Kasumi-1 (cell line): ENCODE results near the gene HCFC1.

ENCODE experiments used
- DNase-seq, 2 experiments: peaks; one replicate each; lab custom pipeline; 2025; lab: John Stamatoyannopoulos, UW

The HCFC1 gene

DNA sequence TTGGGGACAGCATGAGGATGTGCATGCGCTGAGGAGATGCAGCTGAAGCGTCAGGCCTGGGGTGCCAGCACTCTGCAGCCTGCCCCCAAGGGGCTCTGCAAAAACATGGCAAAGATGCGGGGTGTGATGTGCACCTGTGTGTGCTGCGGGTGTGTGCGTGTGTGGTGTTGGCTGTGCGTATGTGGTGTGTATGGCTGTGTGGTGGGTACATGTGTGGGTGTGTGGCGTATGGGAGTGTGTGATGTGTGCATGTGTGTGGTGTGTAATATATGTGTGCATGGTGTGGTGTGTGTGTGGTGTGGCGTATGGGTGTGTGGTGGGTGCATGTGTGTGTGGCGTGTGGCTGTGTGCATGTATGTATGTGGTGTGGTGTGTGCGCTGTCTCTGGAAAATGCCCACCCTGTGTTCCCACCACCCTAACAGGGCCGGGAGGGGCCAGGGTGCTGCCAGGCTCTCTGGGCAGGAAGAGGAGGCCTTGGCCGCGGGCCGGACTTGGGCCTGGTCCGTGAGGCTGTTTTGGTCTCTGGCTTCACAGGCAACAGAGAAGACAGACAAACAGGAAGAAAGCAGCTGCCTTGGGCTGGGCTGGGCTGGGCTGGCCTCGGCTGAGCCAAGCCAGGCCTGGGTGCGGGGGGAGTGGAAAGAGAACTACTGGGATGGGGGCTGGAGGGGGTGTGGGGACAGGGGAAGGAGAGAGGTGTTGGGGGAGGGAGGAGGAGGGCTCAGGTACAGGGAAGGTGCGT, 68.2 kb downstream of the HCFC1 start:
- DNase-seq, result no peak

DNA sequence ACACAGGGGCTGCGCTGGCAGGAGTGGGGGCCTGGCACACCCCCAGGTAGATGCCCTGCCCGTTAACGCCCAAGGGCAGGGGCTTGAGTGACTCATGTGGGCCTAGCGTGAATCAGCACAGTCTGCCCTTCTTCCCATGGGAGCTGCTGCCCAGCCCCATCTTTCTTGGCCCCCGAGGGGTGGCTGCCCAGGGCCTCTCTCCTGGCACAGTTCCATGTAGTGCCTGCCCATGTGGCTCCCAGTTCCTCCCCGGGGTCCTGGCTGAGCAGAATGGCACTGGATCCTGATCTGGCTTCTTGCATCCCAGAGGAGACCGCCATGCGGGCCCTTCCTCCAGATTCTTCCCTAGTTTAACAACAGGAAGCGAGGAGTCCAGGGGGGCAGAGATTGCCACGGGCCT, 69.2 kb downstream of the HCFC1 start:
- no peak for DNase-seq

DNA sequence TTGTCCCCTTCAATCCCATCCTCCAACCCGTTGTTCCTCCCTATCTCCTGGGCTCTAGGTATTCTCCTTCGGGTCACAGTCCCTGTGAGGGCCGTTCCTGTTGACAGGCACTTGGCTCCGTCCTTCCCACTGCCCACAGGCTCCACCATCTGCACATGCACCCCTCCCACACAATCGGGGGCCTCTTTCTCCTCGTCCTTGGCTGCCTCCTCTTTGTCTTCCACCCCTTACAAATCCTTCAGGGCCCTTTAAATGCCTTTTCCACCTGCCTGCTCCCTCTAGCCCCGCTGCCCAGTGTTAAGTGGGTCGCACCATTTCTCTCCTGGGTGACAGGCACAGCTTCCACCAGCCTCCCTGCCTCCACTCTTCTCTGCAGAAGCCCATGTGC, 69.9 kb downstream of the HCFC1 start:
- no peak for DNase-seq

DNA sequence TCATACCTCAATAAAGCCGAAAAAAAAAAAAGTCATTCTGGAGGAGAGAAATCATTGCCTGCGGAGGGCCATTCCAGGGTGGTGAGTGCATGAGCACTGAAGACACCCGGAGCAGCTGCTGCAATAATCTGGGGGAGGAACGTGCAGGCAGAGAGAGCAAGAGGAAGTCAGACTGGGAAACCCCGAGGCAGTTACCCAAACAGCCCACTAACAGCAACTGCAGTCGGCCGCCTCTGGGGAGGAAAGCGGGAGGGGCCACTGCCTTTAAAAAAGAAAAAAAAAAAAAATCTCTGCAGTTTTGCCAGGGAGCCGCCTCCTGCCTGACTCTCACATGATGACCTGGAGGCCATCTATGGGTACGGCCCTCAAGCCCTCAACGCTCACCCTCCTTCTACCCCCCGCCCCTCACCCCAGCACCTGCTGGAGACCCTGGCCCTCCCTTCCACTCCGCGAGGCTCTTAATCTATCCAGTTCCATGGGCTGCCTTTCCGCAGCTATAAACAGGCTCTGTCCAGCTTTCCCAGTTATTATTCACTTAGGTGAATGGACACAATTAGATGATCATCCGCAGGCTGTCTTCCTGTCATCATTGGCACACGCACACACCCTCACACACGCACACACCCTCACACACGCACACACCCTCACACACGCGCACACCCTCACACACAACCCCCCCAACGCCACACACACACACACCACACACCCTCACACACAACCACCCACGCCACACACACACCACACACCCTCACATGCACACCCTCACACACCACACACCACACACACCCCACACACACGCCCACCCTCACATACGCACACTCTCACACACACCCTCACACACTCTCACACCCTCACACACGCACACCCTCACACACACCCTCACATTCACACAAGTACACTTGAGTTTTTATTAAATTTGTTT, 70.5 kb downstream of the HCFC1 start:
- peak; percentile 91 to 92 for DNase-seq

DNA sequence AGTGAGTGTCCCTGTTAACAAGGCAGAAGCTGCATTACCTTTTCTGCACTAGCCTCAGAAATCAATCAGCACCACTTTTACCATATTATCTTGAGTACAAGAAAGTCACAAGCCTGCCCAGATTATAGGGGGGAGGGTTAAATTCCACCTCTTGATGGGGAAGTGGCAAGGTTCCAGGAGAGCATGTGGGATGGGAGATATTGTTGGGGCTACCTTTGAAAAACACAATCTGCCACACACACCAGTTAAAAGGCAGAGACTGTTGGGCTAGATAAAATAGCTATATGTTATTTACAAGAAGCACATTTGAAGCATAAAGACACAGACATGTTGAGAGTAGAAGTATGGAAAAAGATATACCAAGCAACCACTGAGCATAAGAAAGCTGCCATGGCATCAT, 73.7 kb downstream of the HCFC1 start:
- DNase-seq, result no peak
